GM12878 (cell line): ENCODE results near the gene NQO1. TPM values are rescaled to one million over a fixed set of nuclear protein-coding genes. Genes with fewer than 3 reads are reported as not detected.

Experiments used
- ATAC-seq: fragments of 200-7000 bp; cut with Tn5 transposase; 3 replicates; pipeline ENCODE4 v1.9.1; 2020; ENCODE audit warnings: mild to moderate bottlenecking, moderate library complexity
- BruUV-seq: library from RNA; stranded (reverse); fragments of 400-500 nt; replicated peaks from 2 replicates; lab custom pipeline; 2021; lab: Mats Ljungman, UMichigan
- CTCF ChIA-PET: fragments of 300-600 bp; sonication (Branson Sonifier 250); formaldehyde crosslinking; extraction: SDS; loops from one replicate; lab custom pipeline; 2021; ENCODE audit warnings: inconsistent platforms; lab: Yijun Ruan, JAX
- POLR2A ChIA-PET: fragments of 350-600 bp; formaldehyde crosslinking; extraction: SDS; loops from one replicate; lab custom pipeline; 2021; ENCODE audit warnings: inconsistent platforms; lab: Charles Lee
- RAD21 ChIA-PET: fragments of 300-600 bp; sonication (Branson Sonifier 250); formaldehyde crosslinking; loops from one replicate; lab custom pipeline; 2023; ENCODE audit warnings: antibody characterized with exemption; ENCODE audit not compliant: unreplicated experiment; lab: Charles Lee
- SMC1A ChIA-PET: fragments of 300-600 bp; sonication (Branson Sonifier 250); formaldehyde crosslinking; loops from one replicate; lab custom pipeline; 2023; ENCODE audit not compliant: unreplicated experiment, uncharacterized antibody; lab: Charles Lee
- DNase-seq: peaks from one replicate; pipeline ENCODE4 v3.0.0-alpha.2; 2011; ENCODE audit warnings: low read depth, low spot score
- FAIRE-seq: peaks from 3 replicates; lab custom pipeline; 2011; peaks lifted over from hg19 to GRCh38; lab: Jason Lieb, UNC
- H2AFZ ChIP-seq: 2 replicates; pipeline ENCODE4 v1.6.0; 2011; ENCODE audit warnings: low read depth, low read length, control low read depth; ENCODE audit not compliant: control insufficient read depth
- H3K27ac ChIP-seq: 2 replicates; pipeline ENCODE4 v1.5.1; 2011; ENCODE audit warnings: control low read depth; ENCODE audit not compliant: control insufficient read depth, insufficient read depth
- H3K27me3 ChIP-seq, 2 experiments: replicated peaks in 1 of 2; 2 replicates each; pipeline versions ENCODE4 v1.6.0 to v1.6.1; 2011; ENCODE audit warnings: low read length in 1 of 2; ENCODE audit not compliant: control insufficient read depth in 2 of 2, insufficient read depth in 2 of 2
- H3K36me3 ChIP-seq, 2 experiments: 2 replicates each; pipeline ENCODE4 v1.5.1; 2011; ENCODE audit warnings: low read length in 1 of 2; ENCODE audit not compliant: control insufficient read depth in 2 of 2, insufficient read depth in 2 of 2
- H3K4me1 ChIP-seq: 2 replicates; pipeline ENCODE4 v1.6.1; 2011; ENCODE audit warnings: mild to moderate bottlenecking, low read length, moderate library complexity, mixed read lengths; ENCODE audit not compliant: control insufficient read depth, insufficient read depth
- H3K4me2 ChIP-seq: 2 replicates; pipeline ENCODE4 v1.6.0; 2011; ENCODE audit warnings: control low read depth; ENCODE audit not compliant: control insufficient read depth, insufficient read depth
- H3K4me3 ChIP-seq: fragments of 200-600 bp; sonication (generic); 2 replicates; pipeline ENCODE4 v1.5.1; 2016
- H3K79me2 ChIP-seq: 2 replicates; pipeline ENCODE4 v1.6.0; 2011; ENCODE audit warnings: low read length; ENCODE audit not compliant: control insufficient read depth, insufficient read depth
- H3K9ac ChIP-seq: 2 replicates; pipeline ENCODE4 v1.8.0; 2011; ENCODE audit warnings: low read length, control low read depth, mixed read lengths; ENCODE audit not compliant: control insufficient read depth, insufficient read depth
- H3K9me3 ChIP-seq: replicated peaks from 3 replicates; pipeline ENCODE4 v1.5.1; 2011; ENCODE audit warnings: mild to moderate bottlenecking, low read length; ENCODE audit not compliant: control insufficient read depth, insufficient read depth
- H4K20me1 ChIP-seq: 2 replicates; pipeline ENCODE4 v1.6.0; 2011; ENCODE audit not compliant: control insufficient read depth, insufficient read depth
- CHD1 ChIP-seq: IDR thresholded peaks from 2 replicates; pipeline ENCODE4 v1.6.1; 2012; ENCODE audit warnings: low read depth, low read length, improper control_type of control experiment
- EZH2 ChIP-seq: IDR thresholded peaks from 2 replicates; pipeline ENCODE4 v1.6.1; 2012; ENCODE audit warnings: low read depth, mild to moderate bottlenecking, control low read depth, inconsistent platforms, low read length, borderline replicate concordance; ENCODE audit not compliant: control insufficient read depth
- GATAD2B ChIP-seq: fragments of 450-650 bp; conservative IDR thresholded peaks from 2 replicates; pipeline ENCODE4 v1.6.1; 2017; ENCODE audit warnings: low read depth, mild to moderate bottlenecking, moderate library complexity
- HDAC6 ChIP-seq: fragments of 200-600 bp; sonication (generic); IDR thresholded peaks from one replicate; pipeline ENCODE4 v1.8.0; 2017; ENCODE audit warnings: antibody characterized with exemption; ENCODE audit not compliant: unreplicated experiment
- IKZF1 ChIP-seq: fragments of 450-650 bp; conservative IDR thresholded peaks from 2 replicates; pipeline ENCODE4 v1.6.1; 2017; ENCODE audit warnings: antibody characterized with exemption, mild to moderate bottlenecking
- MXI1 ChIP-seq: fragments of 150-350 bp; IDR thresholded peaks from 2 replicates; pipeline ENCODE4 v1.6.1; 2011; ENCODE audit warnings: low read depth, mild to moderate bottlenecking, inconsistent platforms, low read length, improper control_type of control experiment
- PML ChIP-seq: IDR thresholded peaks from 2 replicates; pipeline ENCODE4 v1.6.1; 2012; ENCODE audit warnings: low read length, inconsistent platforms
- RFX5 ChIP-seq: IDR thresholded peaks from 2 replicates; pipeline ENCODE4 v1.6.1; 2011; ENCODE audit warnings: low read depth, low read length, improper control_type of control experiment
- TARDBP ChIP-seq: IDR thresholded peaks from 2 replicates; pipeline ENCODE4 v1.6.1; 2016; ENCODE audit warnings: borderline replicate concordance
- TCF3 ChIP-seq: IDR thresholded peaks from 2 replicates; pipeline ENCODE4 v1.6.1; 2012; ENCODE audit warnings: low read depth, mild to moderate bottlenecking, low read length, borderline replicate concordance; ENCODE audit not compliant: insufficient read depth
- ZBED1 ChIP-seq: IDR thresholded peaks from 2 replicates; pipeline ENCODE4 v1.6.1; 2016; ENCODE audit warnings: borderline replicate concordance
- ZNF384 ChIP-seq: IDR thresholded peaks from 2 replicates; pipeline ENCODE4 v1.6.1; 2012; ENCODE audit warnings: low read depth, mild to moderate bottlenecking, low read length, improper control_type of control experiment, borderline replicate concordance
- WGBS: methylation state at CpG from one replicate; pipeline ENCODE4 v1.1.6; 2016; ENCODE audit warnings: low lambda C conversion rate; ENCODE audit not compliant: insufficient replicate concordance, insufficient coverage; ENCODE audit errors: missing lambda C conversion rate; 5-methylcytosine and 5-hydroxymethylcytosine counted together
- in situ Hi-C: fragments of 300-500 bp; cut with MboI; formaldehyde crosslinking; loops from 9 replicates; pipeline ENCODE4 v1.14.3; 2018; ENCODE audit warnings: mixed read lengths
- intact Hi-C: fragments of 100-400 bp; cut with micrococcal nuclease; formaldehyde crosslinking; loops from one replicate; pipeline ENCODE4 v1.14.2; 2022; ENCODE audit not compliant: unreplicated experiment
- polyA plus RNA-seq, 11 experiments: library from polyadenylated mRNA; depleted of rRNA in 4 of 11; unstranded in 6 of 11; stranded (reverse) in 5 of 11; fragments of >200 nt; fragmentation: Nextera tagmentation in 4 of 11; fragmentation: Illumina TruSeq in 1 of 11; extraction: Ambion mirVana in 4 of 11; extraction: Trizol in 1 of 11; gene quantifications; 1 replicate in 1 of 11; 2 replicates in 10 of 11; pipeline versions ENCODE4 v1.2.1 to v1.2.3, GENCODE V29; 2011 to 2016; ENCODE audit warnings: inconsistent platforms in 2 of 11, missing spikeins in 2 of 11, low read depth in 1 of 11
- total RNA-seq, 4 experiments: library from RNA; depleted of rRNA in 3 of 4; stranded (reverse); fragments of >200 nt in 3 of 4; fragmentation: Illumina TruSeq in 1 of 4; extraction: Trizol in 1 of 4; gene quantifications; 2 replicates each; pipeline versions ENCODE4 v1.2.1 to v1.2.3, GENCODE V29; 2013 to 2021
- TF ChIP-seq, protein P1 (sequence below): IDR thresholded peaks from 2 replicates; pipeline ENCODE4 v1.6.1; 2011; ENCODE audit warnings: borderline replicate concordance, low read depth, mild to moderate bottlenecking, moderate library complexity, low read length; ENCODE audit not compliant: insufficient read depth, poor library complexity, severe bottlenecking
- TF ChIP-seq, protein P2 (sequence below): IDR thresholded peaks from 2 replicates; pipeline ENCODE4 v1.6.1; 2011; ENCODE audit warnings: low read depth, mild to moderate bottlenecking, low read length, moderate library complexity, borderline replicate concordance; ENCODE audit errors: extremely low read depth
- TF ChIP-seq, protein P3 (sequence below): IDR thresholded peaks from 2 replicates; pipeline ENCODE4 v1.6.1; 2012; ENCODE audit warnings: improper control_type of control experiment, low read depth, low read length; ENCODE audit not compliant: insufficient replicate concordance
- TF ChIP-seq, protein P4 (sequence below): IDR thresholded peaks from 2 replicates; pipeline ENCODE4 v1.6.1; 2012; ENCODE audit warnings: low read depth, low read length, improper control_type of control experiment

Gene NQO1
- total and polyA plus RNA-seq, 10 of the 15 experiments (the other 5 are each of a cell fraction or from before 2014, with no cell fraction given), result 24.6 to 84.9 (median 34.6) TPM

DNA sequence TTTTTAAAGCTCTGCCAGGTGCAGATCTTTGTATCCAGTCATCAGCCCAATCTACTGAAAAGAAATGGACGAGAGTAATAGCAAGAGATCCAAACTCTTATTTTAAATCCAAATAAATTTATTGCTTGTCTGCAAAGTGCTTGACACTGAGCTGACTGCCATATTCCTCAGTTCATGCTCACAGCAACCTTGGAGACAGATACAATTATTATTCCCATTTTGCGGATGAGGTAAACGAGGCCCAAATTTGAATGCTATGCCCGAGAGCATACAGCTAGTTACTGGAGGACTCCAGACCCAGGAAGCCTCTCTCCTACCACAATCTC is 27.7 kb upstream of the NQO1 start:
- FAIRE-seq (no peak), ATAC-seq (no peak; the same call in 2 of the 3 replicates), DNase-seq (no peak)
- H3K9me3 ChIP-seq, result no peaks in the 10 kb centered on the region
- H3K27ac ChIP-seq, result peak overlapping the region; percentile 97
- POLR2A ChIA-PET, result interaction anchor here (0.5 to 2.4 kb wide), 16 partner anchors 9 to 357 kb away, joined by 3 to 25 read pairs (median 4); partner anchors contain the start of genes NQO1 and WWP2
- H3K27me3 ChIP-seq, result no peaks in the 10 kb centered on the region
- H3K9ac ChIP-seq, result peak overlapping the region; percentile 100
- CTCF ChIA-PET, result interaction anchor here (0.7 to 7.8 kb wide), 35 partner anchors 8 to 604 kb away, joined by 3 to 108 read pairs (median 4); partner anchors contain the start of gene NQO1
- intact Hi-C loops (loop anchor here (1.0 to 10.0 kb wide), 4 partner anchors 27 to 419 kb away; partner anchors contain the start of genes COG8, NIP7, NQO1 and PDF), in situ Hi-C loops (loop anchor here (5.0 kb wide), 1 partner anchor 357 kb away; no protein-coding TSS in a partner anchor)
- peaks cover under 1 to 10% of the 10 kb centered on the region in 2 experiments; a peak in 2 of 4 replicates for H3K36me3 ChIP-seq
- peak overlapping the region; percentile 70 for H3K4me2 ChIP-seq
- no TSS peak for BruUV-seq
- peaks cover 41% of the 10 kb centered on the region for H3K79me2 ChIP-seq
- H3K4me3 ChIP-seq, result peak overlapping the region; percentile 93
- WGBS, result 0% methylated on average over 4 of the region's 4 CpGs
- peaks cover 5% of the 10 kb centered on the region for H3K4me1 ChIP-seq
- SMC1A ChIA-PET, result interaction anchor here (0.7 to 3.6 kb wide), 26 partner anchors 9 to 477 kb away, joined by 3 to 47 read pairs (median 4); partner anchors contain the start of genes NQO1, PDF and WWP2
- H4K20me1 ChIP-seq, result no peaks in the 10 kb centered on the region
- H2AFZ ChIP-seq, result peak overlapping the region; percentile 93
- RAD21 ChIA-PET, result interaction anchor here (0.8 to 3.0 kb wide), 21 partner anchors 9 to 370 kb away, joined by 3 to 51 read pairs (median 4); partner anchors contain the start of genes NQO1 and WWP2
- TF ChIP-seq, protein P1, sequence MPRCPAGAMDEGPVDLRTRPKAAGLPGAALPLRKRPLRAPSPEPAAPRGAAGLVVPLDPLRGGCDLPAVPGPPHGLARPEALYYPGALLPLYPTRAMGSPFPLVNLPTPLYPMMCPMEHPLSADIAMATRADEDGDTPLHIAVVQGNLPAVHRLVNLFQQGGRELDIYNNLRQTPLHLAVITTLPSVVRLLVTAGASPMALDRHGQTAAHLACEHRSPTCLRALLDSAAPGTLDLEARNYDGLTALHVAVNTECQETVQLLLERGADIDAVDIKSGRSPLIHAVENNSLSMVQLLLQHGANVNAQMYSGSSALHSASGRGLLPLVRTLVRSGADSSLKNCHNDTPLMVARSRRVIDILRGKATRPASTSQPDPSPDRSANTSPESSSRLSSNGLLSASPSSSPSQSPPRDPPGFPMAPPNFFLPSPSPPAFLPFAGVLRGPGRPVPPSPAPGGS, result no peak
- TF ChIP-seq RFX5 (no peak), ZBED1 (no peak), TCF3 (no peak), EZH2 (no peak), IKZF1 (no peak), ZNF384 (no peak), HDAC6 (no peak), MXI1 (no peak), CHD1 (no peak), GATAD2B (no peak), TARDBP (no peak), PML (no peak; the same call in 1 of the 2 replicates)
- TF ChIP-seq, protein P2, sequence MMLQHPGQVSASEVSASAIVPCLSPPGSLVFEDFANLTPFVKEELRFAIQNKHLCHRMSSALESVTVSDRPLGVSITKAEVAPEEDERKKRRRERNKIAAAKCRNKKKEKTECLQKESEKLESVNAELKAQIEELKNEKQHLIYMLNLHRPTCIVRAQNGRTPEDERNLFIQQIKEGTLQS, result no peak
- TF ChIP-seq, protein P3, sequence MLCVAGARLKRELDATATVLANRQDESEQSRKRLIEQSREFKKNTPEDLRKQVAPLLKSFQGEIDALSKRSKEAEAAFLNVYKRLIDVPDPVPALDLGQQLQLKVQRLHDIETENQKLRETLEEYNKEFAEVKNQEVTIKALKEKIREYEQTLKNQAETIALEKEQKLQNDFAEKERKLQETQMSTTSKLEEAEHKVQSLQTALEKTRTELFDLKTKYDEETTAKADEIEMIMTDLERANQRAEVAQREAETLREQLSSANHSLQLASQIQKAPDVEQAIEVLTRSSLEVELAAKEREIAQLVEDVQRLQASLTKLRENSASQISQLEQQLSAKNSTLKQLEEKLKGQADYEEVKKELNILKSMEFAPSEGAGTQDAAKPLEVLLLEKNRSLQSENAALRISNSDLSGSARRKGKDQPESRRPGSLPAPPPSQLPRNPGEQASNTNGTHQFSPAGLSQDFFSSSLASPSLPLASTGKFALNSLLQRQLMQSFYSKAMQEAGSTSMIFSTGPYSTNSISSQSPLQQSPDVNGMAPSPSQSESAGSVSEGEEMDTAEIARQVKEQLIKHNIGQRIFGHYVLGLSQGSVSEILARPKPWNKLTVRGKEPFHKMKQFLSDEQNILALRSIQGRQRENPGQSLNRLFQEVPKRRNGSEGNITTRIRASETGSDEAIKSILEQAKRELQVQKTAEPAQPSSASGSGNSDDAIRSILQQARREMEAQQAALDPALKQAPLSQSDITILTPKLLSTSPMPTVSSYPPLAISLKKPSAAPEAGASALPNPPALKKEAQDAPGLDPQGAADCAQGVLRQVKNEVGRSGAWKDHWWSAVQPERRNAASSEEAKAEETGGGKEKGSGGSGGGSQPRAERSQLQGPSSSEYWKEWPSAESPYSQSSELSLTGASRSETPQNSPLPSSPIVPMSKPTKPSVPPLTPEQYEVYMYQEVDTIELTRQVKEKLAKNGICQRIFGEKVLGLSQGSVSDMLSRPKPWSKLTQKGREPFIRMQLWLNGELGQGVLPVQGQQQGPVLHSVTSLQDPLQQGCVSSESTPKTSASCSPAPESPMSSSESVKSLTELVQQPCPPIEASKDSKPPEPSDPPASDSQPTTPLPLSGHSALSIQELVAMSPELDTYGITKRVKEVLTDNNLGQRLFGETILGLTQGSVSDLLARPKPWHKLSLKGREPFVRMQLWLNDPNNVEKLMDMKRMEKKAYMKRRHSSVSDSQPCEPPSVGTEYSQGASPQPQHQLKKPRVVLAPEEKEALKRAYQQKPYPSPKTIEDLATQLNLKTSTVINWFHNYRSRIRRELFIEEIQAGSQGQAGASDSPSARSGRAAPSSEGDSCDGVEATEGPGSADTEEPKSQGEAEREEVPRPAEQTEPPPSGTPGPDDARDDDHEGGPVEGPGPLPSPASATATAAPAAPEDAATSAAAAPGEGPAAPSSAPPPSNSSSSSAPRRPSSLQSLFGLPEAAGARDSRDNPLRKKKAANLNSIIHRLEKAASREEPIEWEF, result no peak
- TF ChIP-seq, protein P4, sequence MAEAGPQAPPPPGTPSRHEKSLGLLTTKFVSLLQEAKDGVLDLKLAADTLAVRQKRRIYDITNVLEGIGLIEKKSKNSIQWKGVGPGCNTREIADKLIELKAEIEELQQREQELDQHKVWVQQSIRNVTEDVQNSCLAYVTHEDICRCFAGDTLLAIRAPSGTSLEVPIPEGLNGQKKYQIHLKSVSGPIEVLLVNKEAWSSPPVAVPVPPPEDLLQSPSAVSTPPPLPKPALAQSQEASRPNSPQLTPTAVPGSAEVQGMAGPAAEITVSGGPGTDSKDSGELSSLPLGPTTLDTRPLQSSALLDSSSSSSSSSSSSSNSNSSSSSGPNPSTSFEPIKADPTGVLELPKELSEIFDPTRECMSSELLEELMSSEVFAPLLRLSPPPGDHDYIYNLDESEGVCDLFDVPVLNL, result no peak
